ENCODE measurements around the gene DHRS7B.

Gene DHRS7B

GRCh38 chr17:21161498-21162393 lies 35.0 kb downstream of the DHRS7B start:
- no peak for TF ChIP-seq CTCF (IDR thresholded peaks at IDR 0.05; ENCODE audit: low read depth, low read length, missing control alignments)
- no peak for DNase-seq (ENCODE audit: low read depth)
- H3K4me3 ChIP-seq (ENCODE audit: low read depth, low read length), result no peak overlapping the region

GRCh38 chr17:21162394-21162775 lies 35.6 kb downstream of the DHRS7B start:
- no peak for TF ChIP-seq CTCF (IDR thresholded peaks at IDR 0.05; ENCODE audit: low read depth, low read length, missing control alignments)
- DNase-seq (ENCODE audit: low read depth), result no peak
- no peak overlapping the region for H3K4me3 ChIP-seq (ENCODE audit: low read depth, low read length)

- no peak for DNase-seq (ENCODE audit: low read depth)
- no peak overlapping the region for H3K4me3 ChIP-seq (ENCODE audit: low read depth, low read length)
- TF ChIP-seq CTCF (IDR thresholded peaks at IDR 0.05; ENCODE audit: low read depth, low read length, missing control alignments), result no peak
Observed at GRCh38 chr17:21163101-21163500, 36.3 kb downstream of the DHRS7B start.

GRCh38 chr17:21164216-21164615 lies 37.5 kb downstream of the DHRS7B start:
- TF ChIP-seq CTCF (IDR thresholded peaks at IDR 0.05; ENCODE audit: low read depth, low read length, missing control alignments), result peak; percentile 31
- no peak overlapping the region for H3K4me3 ChIP-seq (ENCODE audit: low read depth, low read length)
- no peak for DNase-seq (ENCODE audit: low read depth)

GRCh38 chr17:21164620-21165019 lies 37.9 kb downstream of the DHRS7B start:
- DNase-seq (ENCODE audit: low read depth), result no peak
- no peak for TF ChIP-seq CTCF (IDR thresholded peaks at IDR 0.05; ENCODE audit: low read depth, low read length, missing control alignments)
- no peak overlapping the region for H3K4me3 ChIP-seq (ENCODE audit: low read depth, low read length)

- no peak overlapping the region for H3K4me3 ChIP-seq (ENCODE audit: low read depth, low read length)
- no peak for DNase-seq (ENCODE audit: low read depth)
- no peak for TF ChIP-seq CTCF (IDR thresholded peaks at IDR 0.05; ENCODE audit: low read depth, low read length, missing control alignments)
Observed at GRCh38 chr17:21165922-21166594, 39.3 kb downstream of the DHRS7B start.
